ENCODE results near the gene TRPM3. TPM values are rescaled to one million over a fixed set of nuclear protein-coding genes. Genes with fewer than 3 reads are reported as not detected.

The TRPM3 gene
- total and polyA plus RNA-seq, 9 of the 15 experiments (the other 6 are each of a cell fraction or from before 2014, with no cell fraction given) = 0.04 TPM; not detected in 8

GRCh38 chr9:71128796-71129195 lies 7.4 kb upstream of the TRPM3 start:
- no peak overlapping the region for H3K4me2 ChIP-seq (ENCODE audit: insufficient read depth, low read length)
- H3K27me3 ChIP-seq (ENCODE audit: control insufficient read depth in 2 of 2, insufficient read depth in 2 of 2, low read length in 2 of 2) = no peaks in the 10 kb centered on the region
- H3K9me1 ChIP-seq (ENCODE audit: control insufficient read depth, insufficient read depth, low read length) = no peaks in the 10 kb centered on the region
- no peak for FAIRE-seq
- no peak for DNase-seq (ENCODE audit: extremely low read depth in 1 of 4, low spot score in 3 of 4)
- H3K36me3 ChIP-seq (ENCODE audit: control insufficient read depth, insufficient read depth, low read length) = no peaks in the 10 kb centered on the region
- intact Hi-C loops (cut with micrococcal nuclease) (no loop called here), in situ Hi-C loops (cut with MboI) (no loop called here)
- H3K4me3 ChIP-seq = no peak overlapping the region
- no peaks in the 10 kb centered on the region; the same call in 1 of the 2 replicates for H3K9me3 ChIP-seq (replicated peaks; ENCODE audit: control insufficient read depth, insufficient read depth, low read depth, low read length)
- no peak overlapping the region for H2AFZ ChIP-seq (ENCODE audit: low read depth, low read length)
- no peak overlapping the region for H3K9ac ChIP-seq (ENCODE audit: insufficient read depth in 1 of 2, low read depth in 2 of 2, low read length in 2 of 2)
- ChIA-PET POLR2A (no interaction called here), CTCF (ENCODE audit: low intra/inter-chr PET ratio) (interaction anchor here (0.5 to 0.6 kb wide), 2 partner anchors 1375 to 1568 kb away, joined by 3 read pairs; no protein-coding TSS in a partner anchor)
- no peaks in the 10 kb centered on the region for H4K20me1 ChIP-seq (replicated peaks; ENCODE audit: control insufficient read depth, insufficient read depth, low read length)
- H3K4me1 ChIP-seq (replicated peaks in 1 of 2; ENCODE audit: control insufficient read depth in 2 of 2, insufficient read depth in 2 of 2, low read length in 2 of 2) = no peaks in the 10 kb centered on the region
- no TSS peak for BruUV-seq (replicated peaks)
- no peak overlapping the region for H3K27ac ChIP-seq (ENCODE audit: extremely low read depth, low read depth, low read length)
- no peak for TF ChIP-seq CHCHD3 (CRISPR knock-in tag; IDR thresholded peaks at IDR 0.05)
- no peak for TF ChIP-seq ADNP (tag; IDR thresholded peaks at IDR 0.05)
- no peak for TF ChIP-seq PHTF2 (CRISPR knock-in tag; IDR thresholded peaks at IDR 0.05)
- ATAC-seq = no peak
- WGBS (ENCODE audit: insufficient coverage, low coverage, missing lambda C conversion rate) = 0% methylated on average over 2 of the region's 2 CpGs
- H3K79me2 ChIP-seq (ENCODE audit: control insufficient read depth, insufficient read depth, low read length) = no peaks in the 10 kb centered on the region

- Histone ChIP-seq H3K4me3 (no peak overlapping the region), H3K27ac (ENCODE audit: extremely low read depth, low read depth, low read length) (no peak overlapping the region), H3K36me3 (ENCODE audit: control insufficient read depth, insufficient read depth, low read length) (no peaks in the 10 kb centered on the region), H2AFZ (ENCODE audit: low read depth, low read length) (no peak overlapping the region), H3K79me2 (ENCODE audit: control insufficient read depth, insufficient read depth, low read length) (no peaks in the 10 kb centered on the region), H3K4me2 (ENCODE audit: insufficient read depth, low read length) (no peak overlapping the region), H3K27me3 (ENCODE audit: control insufficient read depth in 2 of 2, insufficient read depth in 2 of 2, low read length in 2 of 2) (no peaks in the 10 kb centered on the region), H4K20me1 (replicated peaks; ENCODE audit: control insufficient read depth, insufficient read depth, low read length) (no peaks in the 10 kb centered on the region), H3K9me3 (replicated peaks; ENCODE audit: control insufficient read depth, insufficient read depth, low read depth, low read length) (no peaks in the 10 kb centered on the region; the same call in 1 of the 2 replicates), H3K9ac (ENCODE audit: insufficient read depth in 1 of 2, low read depth in 2 of 2, low read length in 2 of 2) (no peak overlapping the region), H3K9me1 (ENCODE audit: control insufficient read depth, insufficient read depth, low read length) (no peaks in the 10 kb centered on the region), H3K4me1 (replicated peaks in 1 of 2; ENCODE audit: control insufficient read depth in 2 of 2, insufficient read depth in 2 of 2, low read length in 2 of 2) (no peaks in the 10 kb centered on the region)
- in situ Hi-C loops (cut with MboI) (no loop called here), intact Hi-C loops (cut with micrococcal nuclease) (no loop called here)
- WGBS (ENCODE audit: insufficient coverage, low coverage, missing lambda C conversion rate) = 33% methylated on average over 2 of the region's 2 CpGs
- ChIA-PET POLR2A (no interaction called here), CTCF (ENCODE audit: low intra/inter-chr PET ratio) (no interaction called here)
- ATAC-seq (no peak), FAIRE-seq (no peak), DNase-seq (ENCODE audit: extremely low read depth in 1 of 4, low spot score in 3 of 4) (no peak)
- BruUV-seq (replicated peaks) = no TSS peak
- no peak for TF ChIP-seq ZNF197 (CRISPR knock-in tag; IDR thresholded peaks at IDR 0.05; ENCODE audit: low read depth)
- no peak for TF ChIP-seq RHOXF2B (CRISPR knock-in tag; conservative IDR thresholded peaks at IDR 0.05)
- no peak for TF ChIP-seq GTF2F1 (IDR thresholded peaks at IDR 0.05; ENCODE audit: low read depth, low read length)
These were observed 5.9 kb upstream of the TRPM3 start for GRCh38 chr9:71127301-71127700.

Data from K562 (cell line).